HG03354 (cell line): ENCODE measurements around the gene IFT80.
"Not testable (repeated sequence)": the region's sequence is repeated elsewhere in the genome, so short reads cannot be mapped to it uniquely, and the experiment has no call there.

Experiments used
- ATAC-seq: cut with Tn5 transposase; IDR thresholded peaks from one replicate; pipeline ENCODE4 v1.9.1; 2021; ENCODE audit warnings: mild to moderate bottlenecking; ENCODE audit not compliant: unreplicated experiment, poor library complexity, severe bottlenecking

Gene IFT80

GRCh38 chr3:160291290-160291908 is 107.6 kb downstream of the IFT80 start:
- no peak for ATAC-seq

GRCh38 chr3:160287666-160288065 is 111.4 kb downstream of the IFT80 start:
- no peak for ATAC-seq

GRCh38 chr3:160286231-160286630 is 112.8 kb downstream of the IFT80 start:
- peak; percentile 54 for ATAC-seq

GRCh38 chr3:160280836-160281235 is 118.2 kb downstream of the IFT80 start:
- ATAC-seq = no peak

GRCh38 chr3:160279657-160280056 is 119.4 kb downstream of the IFT80 start:
- ATAC-seq = no peak

GRCh38 chr3:160278210-160278609 is 120.8 kb downstream of the IFT80 start:
- ATAC-seq = no peak

GRCh38 chr3:160265088-160265487 is 133.9 kb downstream of the IFT80 start:
- no peak for ATAC-seq

GRCh38 chr3:160260587-160261270 is 138.3 kb downstream of the IFT80 start:
- ATAC-seq = no peak

- ATAC-seq = no peak
Measured at GRCh38 chr3:160259589-160259988, 139.4 kb downstream of the IFT80 start.

GRCh38 chr3:160257606-160258005 is 141.4 kb downstream of the IFT80 start:
- ATAC-seq = no peak

- no peak for ATAC-seq
Measured at GRCh38 chr3:160253298-160253697, 145.7 kb downstream of the IFT80 start.

- no peak for ATAC-seq
Measured at GRCh38 chr3:160247766-160248165, 151.3 kb downstream of the IFT80 start.

- ATAC-seq = no peak
Measured at GRCh38 chr3:160245261-160245800, 153.7 kb downstream of the IFT80 start.

- ATAC-seq = not testable (repeated sequence)
Measured at GRCh38 chr3:160240719-160241118, 158.3 kb downstream of the IFT80 start.

- ATAC-seq = no peak
Measured at GRCh38 chr3:160232014-160232413, 167.0 kb downstream of the IFT80 start.

GRCh38 chr3:160227419-160227818 is 171.6 kb downstream of the IFT80 start:
- ATAC-seq = no peak

GRCh38 chr3:160226026-160226907 is 172.8 kb downstream of the IFT80 start:
- ATAC-seq = peak; percentile 35

- peak; percentile 89 for ATAC-seq
Measured at GRCh38 chr3:160225176-160226025, 173.6 kb downstream of the IFT80 start, which contains the start of gene C3orf80. C3orf80 (plus strand) TSS chr3:160225422; CDS start chr3:160225636, 214 bp downstream.

- no peak for ATAC-seq
Measured at GRCh38 chr3:160224811-160225175, 174.2 kb downstream of the IFT80 start.
